Liver (tissue), 9 donors: ENCODE results near the gene SMIM3. TPM values are rescaled to one million over a fixed set of nuclear protein-coding genes. Genes with fewer than 3 reads are reported as not detected.

ENCODE experiments used
- DNase-seq: peaks from one replicate; pipeline ENCODE4 v3.0.0-alpha.2; 2017; ENCODE audit warnings: low spot score
- H3K27ac ChIP-seq, 2 donors: one replicate each; pipeline ENCODE4 v1.7.0; 2013; ENCODE audit warnings: inconsistent platforms in 2 of 2, low read length in 2 of 2, control low read depth in 1 of 2, low read depth in 1 of 2, mild to moderate bottlenecking in 1 of 2
- H3K27me3 ChIP-seq, 4 donors: one replicate each; pipeline versions ENCODE4 v1.6.1 to v1.7.0; 2013; ENCODE audit warnings: low read length in 3 of 4, inconsistent platforms in 1 of 4, mild to moderate bottlenecking in 1 of 4, moderate library complexity in 1 of 4; ENCODE audit not compliant: control insufficient read depth in 4 of 4, insufficient read depth in 4 of 4
- H3K36me3 ChIP-seq, 4 donors: one replicate each; pipeline versions ENCODE4 v1.6.1 to v1.7.0; 2013; ENCODE audit warnings: low read length in 3 of 4, mild to moderate bottlenecking in 3 of 4, low read depth in 1 of 4, moderate library complexity in 1 of 4; ENCODE audit not compliant: control insufficient read depth in 4 of 4, insufficient read depth in 3 of 4
- H3K4me1 ChIP-seq, 4 donors: one replicate each; pipeline versions ENCODE4 v1.6.1 to v1.7.0; 2013; ENCODE audit warnings: low read length in 3 of 4, mild to moderate bottlenecking in 3 of 4, moderate library complexity in 1 of 4; ENCODE audit not compliant: control insufficient read depth in 4 of 4, insufficient read depth in 4 of 4
- H3K4me3 ChIP-seq, 3 donors: one replicate each; pipeline versions ENCODE4 v1.6.1 to v1.7.0; 2013; ENCODE audit warnings: low read length in 3 of 3, control low read depth in 1 of 3, low read depth in 1 of 3, mild to moderate bottlenecking in 1 of 3
- H3K9ac ChIP-seq, 2 donors: one replicate each; pipeline ENCODE4 v1.7.0; 2013; ENCODE audit warnings: low read length in 2 of 2, mild to moderate bottlenecking in 2 of 2, moderate library complexity in 2 of 2, control low read depth in 1 of 2, low read depth in 1 of 2
- H3K9me3 ChIP-seq, 4 donors: one replicate each; pipeline versions ENCODE4 v1.6.1 to v1.7.0; 2013; ENCODE audit warnings: low read length in 3 of 4; ENCODE audit not compliant: control insufficient read depth in 4 of 4
- ATF3 ChIP-seq: IDR thresholded peaks from 2 replicates; pipeline ENCODE4 v1.6.1; 2016; ENCODE audit warnings: antibody characterized with exemption
- CTCF ChIP-seq: fragments of 150-350 bp; IDR thresholded peaks from 2 replicates; pipeline ENCODE4 v1.5.1; 2017; ENCODE audit warnings: improper control_type of control experiment, low read depth, low read length; ENCODE audit not compliant: missing input control
- FOXA1 ChIP-seq: IDR thresholded peaks from 2 replicates; pipeline ENCODE4 v1.6.1; 2016; ENCODE audit warnings: antibody characterized with exemption
- GABPA ChIP-seq, 2 donors: IDR thresholded peaks in 1 of 2; conservative IDR thresholded peaks in 1 of 2; 2 replicates each; pipeline ENCODE4 v1.6.1; 2016; ENCODE audit warnings: antibody characterized with exemption in 2 of 2, mild to moderate bottlenecking in 1 of 2, moderate library complexity in 1 of 2
- HNF4G ChIP-seq: IDR thresholded peaks from 2 replicates; pipeline ENCODE4 v1.6.1; 2016; ENCODE audit warnings: antibody characterized with exemption
- JUND ChIP-seq, 2 donors: IDR thresholded peaks; 2 replicates each; pipeline ENCODE4 v1.6.1; 2016; ENCODE audit warnings: antibody characterized with exemption in 2 of 2
- RAD21 ChIP-seq, 2 donors: IDR thresholded peaks; 2 replicates each; pipeline ENCODE4 v1.6.1; 2016; ENCODE audit warnings: antibody characterized with exemption in 2 of 2, mild to moderate bottlenecking in 2 of 2
- REST ChIP-seq: IDR thresholded peaks from 2 replicates; pipeline ENCODE4 v1.6.1; 2016; ENCODE audit warnings: antibody characterized with exemption, mild to moderate bottlenecking
- TAF1 ChIP-seq: conservative IDR thresholded peaks from 2 replicates; pipeline ENCODE4 v1.6.1; 2016; ENCODE audit warnings: antibody characterized with exemption, mild to moderate bottlenecking
- WGBS: extraction: QIAGEN DNeasy Blood & Tissue Kit; methylation state at CpG from one replicate; pipeline ENCODE4 v1.1.7; 2013; 5-methylcytosine and 5-hydroxymethylcytosine counted together
- polyA plus RNA-seq, 2 donors: library from polyadenylated mRNA; stranded (reverse) in 1 of 2; unstranded in 1 of 2; fragments of 200-250 nt in 1 of 2; fragments of >200 nt in 1 of 2; fragmentation: Nextera tagmentation in 1 of 2; extraction: Ambion mirVana in 1 of 2; gene quantifications; one replicate each; pipeline versions ENCODE4 v1.2.1 to v1.2.3, GENCODE V29; 2013 to 2015
- total RNA-seq, 2 donors: library from RNA; depleted of rRNA; stranded (reverse); fragments of >200 nt; gene quantifications; one replicate each; pipeline ENCODE4 v1.2.3, GENCODE V29; 2014
- donor health status: healthy.
- donor health status: healthy.
- donor health status: healthy.
- donor health status: healthy.
- donor health status: healthy.

Gene SMIM3
- total and polyA plus RNA-seq, 4 donors = 3.0 to 5.7 (median 3.6) TPM

GRCh38 chr5:150801117-150801927, 22.8 kb downstream of the SMIM3 start:
- no peak overlapping the region for H3K9ac ChIP-seq
- H3K4me1 ChIP-seq = peaks cover 0 to 4% (median 0%) of the 10 kb centered on the region in 4 donors
- DNase-seq = no peak
- H3K27me3 ChIP-seq = no peaks in the 10 kb centered on the region
- H3K9me3 ChIP-seq = peaks cover 0 to 2% (median 0%) of the 10 kb centered on the region in 4 donors
- 19% methylated on average over 15 of the region's 15 CpGs for WGBS
- TF ChIP-seq CTCF (peak; percentile 60), RAD21 (IDR thresholded peaks at IDR 0.05) (peak; percentile 74 to 77), GABPA (IDR thresholded peaks at IDR 0.05 in 1 of 2, conservative IDR thresholded peaks at IDR 0.05 in 1 of 2) (no peak)
- no peak overlapping the region for H3K27ac ChIP-seq
- H3K4me3 ChIP-seq = no peak overlapping the region
- H3K36me3 ChIP-seq = no peaks in the 10 kb centered on the region

- H3K27ac ChIP-seq = no peak overlapping the region
- no peak for DNase-seq
- TF ChIP-seq GABPA (IDR thresholded peaks at IDR 0.05 in 1 of 2, conservative IDR thresholded peaks at IDR 0.05 in 1 of 2) = no peak
- no peak for TF ChIP-seq JUND (IDR thresholded peaks at IDR 0.05)
- TF ChIP-seq CTCF = no peak
- no peak for TF ChIP-seq ATF3
- no peak for TF ChIP-seq FOXA1
- no peak for TF ChIP-seq HNF4G
- no peak for TF ChIP-seq REST
- no peak for TF ChIP-seq TAF1
- H3K9me3 ChIP-seq = peaks cover 0 to 3% (median under 1%) of the 10 kb centered on the region in 4 donors
- H3K9ac ChIP-seq = no peak overlapping the region
- H3K36me3 ChIP-seq = no peaks in the 10 kb centered on the region
- no peak overlapping the region for H3K4me3 ChIP-seq
- H3K4me1 ChIP-seq = peaks cover 0 to 4% (median 0%) of the 10 kb centered on the region in 4 donors
- no peaks in the 10 kb centered on the region for H3K27me3 ChIP-seq
- WGBS = 94% methylated on average over 6 of the region's 6 CpGs
Measured at GRCh38 chr5:150804388-150804787, 25.8 kb downstream of the SMIM3 start.
